ENCODE results near the gene COA8.

DNA sequence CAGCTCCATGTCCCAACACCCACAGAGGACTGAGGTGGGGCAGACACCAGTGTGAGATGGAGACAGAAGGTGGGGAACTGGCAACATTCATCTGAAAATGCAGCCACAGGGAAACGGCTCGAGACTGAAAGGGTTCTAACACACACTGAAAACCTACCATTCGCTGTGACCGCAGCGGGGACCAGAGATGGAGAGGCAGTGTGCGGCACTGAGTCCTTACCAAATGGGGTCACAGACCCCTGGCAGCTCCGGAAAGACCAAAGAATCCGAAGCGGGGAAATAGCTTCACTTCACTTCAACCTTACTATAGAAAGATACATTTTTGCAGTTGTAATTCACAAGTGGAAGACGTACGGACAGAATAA lies 9.9 kb upstream of the COA8 start:
- TF ChIP-seq, protein P1, sequence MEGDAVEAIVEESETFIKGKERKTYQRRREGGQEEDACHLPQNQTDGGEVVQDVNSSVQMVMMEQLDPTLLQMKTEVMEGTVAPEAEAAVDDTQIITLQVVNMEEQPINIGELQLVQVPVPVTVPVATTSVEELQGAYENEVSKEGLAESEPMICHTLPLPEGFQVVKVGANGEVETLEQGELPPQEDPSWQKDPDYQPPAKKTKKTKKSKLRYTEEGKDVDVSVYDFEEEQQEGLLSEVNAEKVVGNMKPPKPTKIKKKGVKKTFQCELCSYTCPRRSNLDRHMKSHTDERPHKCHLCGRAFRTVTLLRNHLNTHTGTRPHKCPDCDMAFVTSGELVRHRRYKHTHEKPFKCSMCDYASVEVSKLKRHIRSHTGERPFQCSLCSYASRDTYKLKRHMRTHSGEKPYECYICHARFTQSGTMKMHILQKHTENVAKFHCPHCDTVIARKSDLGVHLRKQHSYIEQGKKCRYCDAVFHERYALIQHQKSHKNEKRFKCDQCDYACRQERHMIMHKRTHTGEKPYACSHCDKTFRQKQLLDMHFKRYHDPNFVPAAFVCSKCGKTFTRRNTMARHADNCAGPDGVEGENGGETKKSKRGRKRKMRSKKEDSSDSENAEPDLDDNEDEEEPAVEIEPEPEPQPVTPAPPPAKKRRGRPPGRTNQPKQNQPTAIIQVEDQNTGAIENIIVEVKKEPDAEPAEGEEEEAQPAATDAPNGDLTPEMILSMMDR (conservative IDR thresholded peaks at IDR 0.05; ENCODE audit: low read depth, low read length): no peak
- no peak for TF ChIP-seq EZH2 (IDR thresholded peaks at IDR 0.05; ENCODE audit: low read length, unreplicated experiment)

All from PC-3 (cell line).